ENCODE measurements around the gene SEMA5B. TPM values are rescaled to one million over a fixed set of nuclear protein-coding genes. Genes with fewer than 3 reads are reported as not detected.

The SEMA5B gene
- total RNA-seq, 3 donors from 2014 or later (not counting 1 experiment from before 2014, with no cell fraction given) = 0.23 TPM; not detected in 2

DNA sequence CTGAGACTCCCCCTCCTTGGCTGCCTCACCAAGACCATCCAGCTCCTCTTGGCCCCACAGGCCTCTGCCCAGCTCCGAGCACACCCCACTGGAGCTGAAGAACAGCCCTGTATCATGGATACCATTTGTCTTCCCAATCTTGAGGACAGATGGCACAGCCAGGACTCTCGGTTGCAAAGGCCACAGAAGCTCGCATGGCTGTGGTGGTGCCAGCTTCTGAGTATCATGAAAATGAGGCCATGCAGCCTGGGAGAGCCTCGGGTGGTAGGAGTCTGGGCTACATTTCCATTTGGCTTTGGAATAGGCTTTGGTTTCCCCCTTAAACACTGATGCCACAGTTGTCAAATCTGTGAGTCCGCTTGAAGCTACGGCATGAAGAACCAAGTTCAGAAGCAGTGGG is 106.6 kb downstream of the SEMA5B start:
- Histone ChIP-seq H3K4me3 (ENCODE audit: low read length) (no peak overlapping the region), H3K36me3 (ENCODE audit: control insufficient read depth, insufficient read depth, low read length) (no peaks in the 10 kb centered on the region), H3K27me3 (ENCODE audit: control insufficient read depth, insufficient read depth, low read length) (peaks cover 4% of the 10 kb centered on the region), H3K27ac (ENCODE audit: low read length) (no peak overlapping the region), H3K9me3 (ENCODE audit: control insufficient read depth, insufficient read depth, low read length) (no peaks in the 10 kb centered on the region), H3K4me1 (ENCODE audit: control insufficient read depth, insufficient read depth, low read length) (no peaks in the 10 kb centered on the region)
- Mint-ChIP-seq H3K4me3 (no peak overlapping the region), H3K27me3 (ENCODE audit: low read depth in 2 of 2) (peaks cover 26 to 47% of the 10 kb centered on the region in 2 donors), H3K36me3 (no peaks in the 10 kb centered on the region), H3K4me1 (no peaks in the 10 kb centered on the region), H3K27ac (no peak overlapping the region), H3K9me3 (no peaks in the 10 kb centered on the region)
- intact Hi-C loops (cut with micrococcal nuclease) = no loop called here
- DNase-seq (no peak), ATAC-seq (no peak)
- TF ChIP-seq, protein P1, sequence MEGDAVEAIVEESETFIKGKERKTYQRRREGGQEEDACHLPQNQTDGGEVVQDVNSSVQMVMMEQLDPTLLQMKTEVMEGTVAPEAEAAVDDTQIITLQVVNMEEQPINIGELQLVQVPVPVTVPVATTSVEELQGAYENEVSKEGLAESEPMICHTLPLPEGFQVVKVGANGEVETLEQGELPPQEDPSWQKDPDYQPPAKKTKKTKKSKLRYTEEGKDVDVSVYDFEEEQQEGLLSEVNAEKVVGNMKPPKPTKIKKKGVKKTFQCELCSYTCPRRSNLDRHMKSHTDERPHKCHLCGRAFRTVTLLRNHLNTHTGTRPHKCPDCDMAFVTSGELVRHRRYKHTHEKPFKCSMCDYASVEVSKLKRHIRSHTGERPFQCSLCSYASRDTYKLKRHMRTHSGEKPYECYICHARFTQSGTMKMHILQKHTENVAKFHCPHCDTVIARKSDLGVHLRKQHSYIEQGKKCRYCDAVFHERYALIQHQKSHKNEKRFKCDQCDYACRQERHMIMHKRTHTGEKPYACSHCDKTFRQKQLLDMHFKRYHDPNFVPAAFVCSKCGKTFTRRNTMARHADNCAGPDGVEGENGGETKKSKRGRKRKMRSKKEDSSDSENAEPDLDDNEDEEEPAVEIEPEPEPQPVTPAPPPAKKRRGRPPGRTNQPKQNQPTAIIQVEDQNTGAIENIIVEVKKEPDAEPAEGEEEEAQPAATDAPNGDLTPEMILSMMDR (IDR thresholded peaks at IDR 0.05) = no peak
- 83% methylated on average over 6 of the region's 6 CpGs for WGBS (ENCODE audit: insufficient coverage)

DNA sequence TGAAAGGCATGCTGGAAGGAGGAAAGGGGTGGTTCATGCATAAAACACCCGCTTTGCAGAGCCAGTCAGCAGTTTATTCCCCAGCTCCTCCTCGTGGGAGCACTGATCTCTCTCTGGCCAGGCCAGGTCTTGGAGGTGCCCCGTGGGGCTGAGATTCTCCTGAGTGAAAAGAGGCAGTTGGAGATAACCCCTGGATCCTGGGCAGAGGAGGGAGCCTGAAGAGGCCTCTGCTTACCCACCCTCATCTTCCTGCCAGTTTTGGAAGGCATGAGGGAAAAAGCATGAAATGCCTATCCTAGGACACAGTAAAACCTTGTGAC is 108.3 kb downstream of the SEMA5B start:
- intact Hi-C loops (cut with micrococcal nuclease) = no loop called here
- no peak overlapping the region for H3K27ac ChIP-seq (ENCODE audit: low read length)
- no peak overlapping the region for H3K27ac Mint-ChIP-seq
- H3K27me3 ChIP-seq (ENCODE audit: control insufficient read depth, insufficient read depth, low read length) = peaks cover 4% of the 10 kb centered on the region
- H3K27me3 Mint-ChIP-seq (ENCODE audit: low read depth in 2 of 2) = peaks cover 27 to 53% of the 10 kb centered on the region in 2 donors
- WGBS (ENCODE audit: insufficient coverage) = 91% methylated on average over 3 of the region's 3 CpGs
- no peaks in the 10 kb centered on the region for H3K4me1 Mint-ChIP-seq
- DNase-seq (no peak), ATAC-seq (no peak)
- H3K4me3 Mint-ChIP-seq = no peak overlapping the region
- no peaks in the 10 kb centered on the region for H3K36me3 ChIP-seq (ENCODE audit: control insufficient read depth, insufficient read depth, low read length)
- no peaks in the 10 kb centered on the region for H3K9me3 Mint-ChIP-seq
- H3K4me1 ChIP-seq (ENCODE audit: control insufficient read depth, insufficient read depth, low read length) = peaks cover 3% of the 10 kb centered on the region
- no peaks in the 10 kb centered on the region for H3K36me3 Mint-ChIP-seq
- H3K4me3 ChIP-seq (ENCODE audit: low read length) = no peak overlapping the region
- TF ChIP-seq, protein P1 (IDR thresholded peaks at IDR 0.05) = no peak
- H3K9me3 ChIP-seq (ENCODE audit: control insufficient read depth, insufficient read depth, low read length) = no peaks in the 10 kb centered on the region

DNA sequence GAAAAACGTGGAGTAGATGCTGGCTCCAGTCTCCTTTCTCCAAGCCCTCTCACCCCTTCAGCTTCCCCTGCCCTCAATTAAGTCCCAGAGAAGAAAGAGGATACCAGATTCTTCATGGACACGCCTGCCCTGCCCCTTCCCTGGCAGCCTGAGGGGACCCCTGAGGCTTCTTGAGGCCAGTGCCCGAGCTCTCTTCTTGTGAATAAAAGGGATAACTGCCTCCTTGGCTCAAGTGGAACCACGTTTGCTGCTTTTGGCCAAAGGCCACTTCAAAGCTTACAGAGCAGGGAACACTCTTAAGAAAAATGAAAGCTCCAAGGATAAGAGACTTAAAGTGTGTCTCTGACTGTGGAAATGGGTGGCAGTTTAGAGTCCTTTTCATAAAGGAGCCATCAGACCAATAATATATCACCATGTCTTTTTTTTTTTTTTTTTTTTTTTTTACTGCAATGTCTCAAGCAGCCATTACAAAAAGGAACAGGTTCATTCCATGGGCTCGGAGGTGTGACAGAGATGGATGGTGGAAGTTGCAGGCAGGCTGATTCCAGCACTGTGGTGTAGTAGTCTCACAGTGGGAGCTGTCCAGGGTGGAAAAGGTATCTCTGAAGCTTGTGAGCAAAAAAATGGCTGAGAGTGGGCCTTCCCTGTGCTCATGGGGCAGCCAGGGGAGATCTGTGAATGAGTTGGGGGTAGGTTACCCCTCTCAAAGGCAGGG is 108.8 kb downstream of the SEMA5B start:
- ATAC-seq (no peak), DNase-seq (no peak)
- Mint-ChIP-seq H3K27ac (no peak overlapping the region), H3K27me3 (ENCODE audit: low read depth in 2 of 2) (peaks cover 32 to 58% of the 10 kb centered on the region in 2 donors), H3K36me3 (no peaks in the 10 kb centered on the region), H3K9me3 (no peaks in the 10 kb centered on the region), H3K4me1 (no peaks in the 10 kb centered on the region), H3K4me3 (no peak overlapping the region)
- H3K36me3 ChIP-seq (ENCODE audit: control insufficient read depth, insufficient read depth, low read length) = no peaks in the 10 kb centered on the region
- peaks cover 3% of the 10 kb centered on the region for H3K4me1 ChIP-seq (ENCODE audit: control insufficient read depth, insufficient read depth, low read length)
- no peaks in the 10 kb centered on the region for H3K9me3 ChIP-seq (ENCODE audit: control insufficient read depth, insufficient read depth, low read length)
- 79% methylated on average over 5 of the region's 5 CpGs for WGBS (ENCODE audit: insufficient coverage)
- peaks cover 4% of the 10 kb centered on the region for H3K27me3 ChIP-seq (ENCODE audit: control insufficient read depth, insufficient read depth, low read length)
- no peak overlapping the region for H3K4me3 ChIP-seq (ENCODE audit: low read length)
- TF ChIP-seq, protein P1 (IDR thresholded peaks at IDR 0.05) = no peak
- intact Hi-C loops (cut with micrococcal nuclease) = no loop called here
- no peak overlapping the region for H3K27ac ChIP-seq (ENCODE audit: low read length)

DNA sequence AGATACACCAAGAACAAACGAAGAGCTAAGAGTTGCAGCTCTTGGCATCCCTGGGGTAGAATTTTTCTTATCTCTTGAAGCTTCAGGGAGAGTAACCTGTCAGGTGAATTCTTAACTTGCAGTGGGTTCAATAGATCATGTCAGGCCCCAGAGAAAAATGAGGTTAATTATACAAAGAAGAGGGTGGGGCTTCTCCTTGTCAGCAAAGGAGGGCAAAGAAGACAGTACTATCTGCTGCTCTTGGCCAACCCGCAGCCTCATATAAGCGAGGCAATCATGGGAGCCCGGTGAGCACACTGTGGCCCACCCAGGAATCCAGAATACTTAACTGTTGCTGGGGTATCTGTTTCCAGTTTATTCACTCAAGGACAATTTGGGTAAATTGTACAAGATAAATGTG is 110.2 kb downstream of the SEMA5B start:
- H3K4me3 Mint-ChIP-seq = no peak overlapping the region
- H3K4me1 Mint-ChIP-seq = no peaks in the 10 kb centered on the region
- H3K4me1 ChIP-seq (ENCODE audit: control insufficient read depth, insufficient read depth, low read length) = peaks cover 3% of the 10 kb centered on the region
- no peaks in the 10 kb centered on the region for H3K9me3 ChIP-seq (ENCODE audit: control insufficient read depth, insufficient read depth, low read length)
- WGBS (ENCODE audit: insufficient coverage) = 89% methylated on average over 4 of the region's 4 CpGs
- ATAC-seq = no peak
- intact Hi-C loops (cut with micrococcal nuclease) = no loop called here
- TF ChIP-seq, protein P1 (IDR thresholded peaks at IDR 0.05) = no peak
- H3K27me3 ChIP-seq (ENCODE audit: control insufficient read depth, insufficient read depth, low read length) = peaks cover 2% of the 10 kb centered on the region
- H3K27ac Mint-ChIP-seq = no peak overlapping the region
- H3K27me3 Mint-ChIP-seq (ENCODE audit: low read depth in 2 of 2) = peaks cover 31 to 59% of the 10 kb centered on the region in 2 donors
- H3K36me3 ChIP-seq (ENCODE audit: control insufficient read depth, insufficient read depth, low read length) = no peaks in the 10 kb centered on the region
- H3K27ac ChIP-seq (ENCODE audit: low read length) = no peak overlapping the region
- H3K4me3 ChIP-seq (ENCODE audit: low read length) = no peak overlapping the region
- no peaks in the 10 kb centered on the region for H3K36me3 Mint-ChIP-seq
- no peak for DNase-seq
- no peaks in the 10 kb centered on the region for H3K9me3 Mint-ChIP-seq

Data from natural killer cell (primary cell).